Fibroblast of lung (primary cell): ENCODE data around the gene HNRNPAB. TPM values are rescaled to one million over a fixed set of nuclear protein-coding genes. Genes with fewer than 3 reads are reported as not detected.
"Not testable (repeated sequence)": the region's sequence is repeated elsewhere in the genome, so short reads cannot be mapped to it uniquely, and the experiment has no call there.

ENCODE experiments used
- DNase-seq, 2 donors: peaks; one replicate each; pipeline versions ENCODE4 v3.0.0 to v3.0.0-alpha.2; 2010; ENCODE audit warnings: low read depth in 2 of 2
- H2AFZ ChIP-seq: 2 replicates; pipeline ENCODE4 v1.5.1; 2012; ENCODE audit warnings: low read length, control low read depth, inconsistent platforms
- H3K27ac ChIP-seq: 2 replicates; pipeline ENCODE4 v1.5.1; 2011; ENCODE audit warnings: low read length, control low read depth; ENCODE audit not compliant: insufficient read depth
- H3K27me3 ChIP-seq: 2 replicates; pipeline ENCODE4 v1.5.1; 2011; ENCODE audit warnings: mild to moderate bottlenecking, low read length; ENCODE audit not compliant: control insufficient read depth, insufficient read depth
- H3K36me3 ChIP-seq: 2 replicates; pipeline ENCODE4 v1.5.1; 2011; ENCODE audit warnings: low read length; ENCODE audit not compliant: control insufficient read depth, insufficient read depth
- H3K4me1 ChIP-seq: 2 replicates; pipeline ENCODE4 v1.5.1; 2011; ENCODE audit warnings: low read length; ENCODE audit not compliant: control insufficient read depth, insufficient read depth; ENCODE audit errors: extremely low read depth
- H3K4me2 ChIP-seq: 2 replicates; pipeline ENCODE4 v1.5.1; 2011; ENCODE audit warnings: low read length, control low read depth; ENCODE audit not compliant: insufficient read depth; ENCODE audit errors: extremely low read depth
- H3K4me3 ChIP-seq, 4 experiments: fragments of 200-600 bp in 1 of 4; sonication (generic) in 1 of 4; replicated peaks in 1 of 4; 2 replicates each; pipeline ENCODE4 v1.5.1; 2011 to 2016; ENCODE audit warnings: low read length in 4 of 4, low read depth in 3 of 4, mild to moderate bottlenecking in 3 of 4, control low read depth in 2 of 4, inconsistent platforms in 1 of 4, mixed read lengths in 1 of 4; ENCODE audit not compliant: insufficient read depth in 1 of 4; ENCODE audit errors: control extremely low read depth in 1 of 4
- H3K79me2 ChIP-seq: 2 replicates; pipeline ENCODE4 v1.5.1; 2012; ENCODE audit warnings: mild to moderate bottlenecking, low read length, inconsistent platforms; ENCODE audit not compliant: control insufficient read depth, insufficient read depth
- H3K9ac ChIP-seq: 2 replicates; pipeline ENCODE4 v1.5.1; 2011; ENCODE audit warnings: mild to moderate bottlenecking, low read length, control low read depth; ENCODE audit not compliant: insufficient read depth
- H3K9me3 ChIP-seq: 2 replicates; pipeline ENCODE4 v1.5.1; 2012; ENCODE audit warnings: low read depth, low read length; ENCODE audit not compliant: control insufficient read depth, insufficient read depth
- H4K20me1 ChIP-seq: 2 replicates; pipeline ENCODE4 v1.5.1; 2011; ENCODE audit warnings: low read length; ENCODE audit not compliant: control insufficient read depth, insufficient read depth; ENCODE audit errors: extremely low read depth
- CTCF ChIP-seq, 2 donors: IDR thresholded peaks in 1 of 2; conservative IDR thresholded peaks in 1 of 2; 1 replicate in 1 of 2; 2 replicates in 1 of 2; pipeline ENCODE4 v1.5.1; 2011 to 2012; ENCODE audit warnings: low read length in 2 of 2, control low read depth in 1 of 2, inconsistent platforms in 1 of 2, low read depth in 1 of 2, mild to moderate bottlenecking in 1 of 2
- EZH2 ChIP-seq: IDR thresholded peaks from 2 replicates; pipeline ENCODE4 v1.5.1; 2012; ENCODE audit warnings: low read length, control low read depth, mild to moderate bottlenecking; ENCODE audit errors: missing control alignments
- polyA plus RNA-seq, 2 donors: library from polyadenylated mRNA; depleted of rRNA in 1 of 2; stranded (reverse) in 1 of 2; unstranded in 1 of 2; fragments of >200 nt; gene quantifications; 2 replicates each; pipeline ENCODE4 v1.2.1, GENCODE V29; 2011 to 2012; ENCODE audit warnings: missing spikeins in 1 of 2
- total RNA-seq: library from RNA; depleted of rRNA; stranded (reverse); fragments of >200 nt; gene quantifications from 2 replicates; pipeline ENCODE4 v1.2.1, GENCODE V29; 2014

HNRNPAB gene
- total and polyA plus RNA-seq, 2 donors (not counting 1 experiment from before 2014, with no cell fraction given) = 23.1 to 106 TPM

- no peak overlapping the region for H3K27ac ChIP-seq
- H3K27me3 ChIP-seq = no peaks in the 10 kb centered on the region
- no peak for TF ChIP-seq CTCF (conservative IDR thresholded peaks at IDR 0.05 in 1 of 2, IDR thresholded peaks at IDR 0.05 in 1 of 2; ENCODE audit: low read depth in 1 of 2, low read length in 2 of 2)
- TF ChIP-seq EZH2 = no peak
- H2AFZ ChIP-seq = no peak overlapping the region
- H3K4me3 ChIP-seq = no peak overlapping the region
- H3K79me2 ChIP-seq = no peaks in the 10 kb centered on the region
- H3K4me1 ChIP-seq = no peaks in the 10 kb centered on the region
- DNase-seq = peak; percentile 32 to 57
- H3K36me3 ChIP-seq = no peaks in the 10 kb centered on the region
- H3K9me3 ChIP-seq = no peaks in the 10 kb centered on the region
- H3K4me2 ChIP-seq = no peak overlapping the region
- no peak overlapping the region for H3K9ac ChIP-seq
- no peaks in the 10 kb centered on the region for H4K20me1 ChIP-seq
These were observed 33.3 kb downstream of the HNRNPAB start for GRCh38 chr5:178237431-178238312.

- Histone ChIP-seq H3K36me3 (no peaks in the 10 kb centered on the region), H3K79me2 (no peaks in the 10 kb centered on the region), H3K4me2 (no peak overlapping the region), H2AFZ (no peak overlapping the region), H3K27me3 (no peaks in the 10 kb centered on the region), H3K9ac (no peak overlapping the region), H3K9me3 (no peaks in the 10 kb centered on the region), H3K4me1 (no peaks in the 10 kb centered on the region), H3K27ac (no peak overlapping the region), H3K4me3 (no peak overlapping the region), H4K20me1 (no peaks in the 10 kb centered on the region)
- DNase-seq = no peak
- TF ChIP-seq CTCF (conservative IDR thresholded peaks at IDR 0.05 in 1 of 2, IDR thresholded peaks at IDR 0.05 in 1 of 2; ENCODE audit: low read depth in 1 of 2, low read length in 2 of 2) (no peak), EZH2 (no peak)
These were observed 33.9 kb downstream of the HNRNPAB start for GRCh38 chr5:178238313-178238635.

GRCh38 chr5:178238711-178239592 is 34.6 kb downstream of the HNRNPAB start:
- no peak for DNase-seq
- Histone ChIP-seq H3K4me1 (no peaks in the 10 kb centered on the region), H3K36me3 (no peaks in the 10 kb centered on the region), H3K9ac (no peak overlapping the region), H2AFZ (no peak overlapping the region), H3K27ac (no peak overlapping the region), H4K20me1 (no peaks in the 10 kb centered on the region), H3K4me2 (no peak overlapping the region), H3K79me2 (no peaks in the 10 kb centered on the region), H3K27me3 (no peaks in the 10 kb centered on the region), H3K9me3 (no peaks in the 10 kb centered on the region), H3K4me3 (no peak overlapping the region)
- TF ChIP-seq CTCF (conservative IDR thresholded peaks at IDR 0.05 in 1 of 2, IDR thresholded peaks at IDR 0.05 in 1 of 2; ENCODE audit: low read depth in 1 of 2, low read length in 2 of 2) = no peak
- TF ChIP-seq EZH2 = no peak

GRCh38 chr5:178239626-178240301 is 35.4 kb downstream of the HNRNPAB start:
- H2AFZ ChIP-seq, H3K36me3 ChIP-seq, H3K9me3 ChIP-seq, H4K20me1 ChIP-seq, H3K9ac ChIP-seq, H3K27ac ChIP-seq, H3K4me1 ChIP-seq, H3K4me3 ChIP-seq, H3K27me3 ChIP-seq, H3K4me2 ChIP-seq, H3K79me2 ChIP-seq, DNase-seq: not testable (repeated sequence)
